ENCODE data around the gene TMC6.

Gene TMC6

GRCh38 chr17:78133179-78133951 is 4.8 kb upstream of the TMC6 start:
- TF ChIP-seq CTCF (IDR thresholded peaks at IDR 0.05; ENCODE audit: low read depth, low read length): no peak
- in situ Hi-C loops (cut with HindIII; ENCODE audit: low sequenced_read_pairs): no loop called here
- DNase-seq (ENCODE audit: low read depth, low spot score): no peak
- H3K4me3 ChIP-seq (ENCODE audit: low read depth, low read length): no peak overlapping the region

GRCh38 chr17:78132767-78133178 is 4.2 kb upstream of the TMC6 start:
- no peak for DNase-seq (ENCODE audit: low read depth, low spot score)
- no peak overlapping the region for H3K4me3 ChIP-seq (ENCODE audit: low read depth, low read length)
- no peak for TF ChIP-seq CTCF (IDR thresholded peaks at IDR 0.05; ENCODE audit: low read depth, low read length)
- in situ Hi-C loops (cut with HindIII; ENCODE audit: low sequenced_read_pairs): no loop called here

- in situ Hi-C loops (cut with HindIII; ENCODE audit: low sequenced_read_pairs): no loop called here
- DNase-seq (ENCODE audit: low read depth, low spot score): no peak
- TF ChIP-seq CTCF (IDR thresholded peaks at IDR 0.05; ENCODE audit: low read depth, low read length): no peak
- no peak overlapping the region for H3K4me3 ChIP-seq (ENCODE audit: low read depth, low read length)
These were observed 3.6 kb upstream of the TMC6 start for GRCh38 chr17:78132084-78132676.

- H3K4me3 ChIP-seq (ENCODE audit: low read depth, low read length): no peak overlapping the region
- no peak for TF ChIP-seq CTCF (IDR thresholded peaks at IDR 0.05; ENCODE audit: low read depth, low read length)
- in situ Hi-C loops (cut with HindIII; ENCODE audit: low sequenced_read_pairs): no loop called here
- DNase-seq (ENCODE audit: low read depth, low spot score): no peak
These were observed 2.9 kb upstream of the TMC6 start for GRCh38 chr17:78131172-78132083.

GRCh38 chr17:78130437-78131101 is 2.0 kb upstream of the TMC6 start, which contains the start of gene TMC8:
TMC8 (plus strand) TSS chr17:78130771; CDS start chr17:78131589, 818 bp downstream.
- in situ Hi-C loops (cut with HindIII; ENCODE audit: low sequenced_read_pairs): no loop called here
- H3K4me3 ChIP-seq (ENCODE audit: low read depth, low read length): no peak within 1 kb of the TSS
- TF ChIP-seq CTCF (IDR thresholded peaks at IDR 0.05; ENCODE audit: low read depth, low read length): no peak
- no peak for DNase-seq (ENCODE audit: low read depth, low spot score)

- no peak for DNase-seq (ENCODE audit: low read depth, low spot score)
- no peak overlapping the region for H3K4me3 ChIP-seq (ENCODE audit: low read depth, low read length)
These were observed 1.5 kb upstream of the TMC6 start for GRCh38 chr17:78130090-78130436.

More at GRCh38 chr17:78130090-78130436, 1.5 kb upstream of the TMC6 start:
- no peak for TF ChIP-seq CTCF (IDR thresholded peaks at IDR 0.05; ENCODE audit: low read depth, low read length)
- in situ Hi-C loops (cut with HindIII; ENCODE audit: low sequenced_read_pairs): no loop called here
